Fibroblast of pulmonary artery (primary cell): ENCODE data around the gene CFAP54.
"Not testable (repeated sequence)": the region's sequence is repeated elsewhere in the genome, so short reads cannot be mapped to it uniquely, and the experiment has no call there.

Experiments
- DNase-seq: peaks from one replicate; pipeline ENCODE4 v3.0.0-alpha.2; 2010; ENCODE audit warnings: low read depth
- H3K4me3 ChIP-seq: replicated peaks from 2 replicates; pipeline ENCODE4 v1.5.1; 2011; ENCODE audit warnings: low read depth, mild to moderate bottlenecking, control low read depth, low read length, moderate library complexity
- CTCF ChIP-seq: IDR thresholded peaks from 2 replicates; pipeline ENCODE4 v1.5.1; 2011; ENCODE audit warnings: mild to moderate bottlenecking, control low read depth, low read length, inconsistent platforms; ENCODE audit errors: missing control alignments

Gene CFAP54

GRCh38 chr12:96585977-96586376 is 96.6 kb downstream of the CFAP54 start:
- TF ChIP-seq CTCF = no peak
- H3K4me3 ChIP-seq = no peak overlapping the region
- DNase-seq = no peak

- peak; percentile 32 for DNase-seq
- TF ChIP-seq CTCF = no peak
- H3K4me3 ChIP-seq = no peak overlapping the region
Observed at GRCh38 chr12:96587691-96588090, 98.3 kb downstream of the CFAP54 start.

- H3K4me3 ChIP-seq = no peak overlapping the region
- TF ChIP-seq CTCF = no peak
- DNase-seq = no peak
Observed at GRCh38 chr12:96590970-96591369, 101.6 kb downstream of the CFAP54 start.

- not testable (repeated sequence) for H3K4me3 ChIP-seq, DNase-seq
Observed at GRCh38 chr12:96604374-96604773, 115.0 kb downstream of the CFAP54 start.

- TF ChIP-seq CTCF = no peak
- no peak overlapping the region for H3K4me3 ChIP-seq
- no peak for DNase-seq
Observed at GRCh38 chr12:96605684-96606083, 116.3 kb downstream of the CFAP54 start.

- DNase-seq = no peak
- no peak overlapping the region for H3K4me3 ChIP-seq
- TF ChIP-seq CTCF = no peak
Observed at GRCh38 chr12:96606134-96606533, 116.8 kb downstream of the CFAP54 start.

GRCh38 chr12:96606644-96607043 is 117.3 kb downstream of the CFAP54 start:
- DNase-seq = no peak
- no peak for TF ChIP-seq CTCF

GRCh38 chr12:96617178-96617577 is 127.8 kb downstream of the CFAP54 start:
- no peak for DNase-seq
- peak; percentile 7 for TF ChIP-seq CTCF
- no peak overlapping the region for H3K4me3 ChIP-seq

More at GRCh38 chr12:96606644-96607043, 117.3 kb downstream of the CFAP54 start:
- H3K4me3 ChIP-seq = no peak overlapping the region
